ENCODE data around the gene AP2A2.
A peak's percentile ranks its signal among the peaks of the same experiment; 100 is the strongest.

Gene AP2A2

DNA sequence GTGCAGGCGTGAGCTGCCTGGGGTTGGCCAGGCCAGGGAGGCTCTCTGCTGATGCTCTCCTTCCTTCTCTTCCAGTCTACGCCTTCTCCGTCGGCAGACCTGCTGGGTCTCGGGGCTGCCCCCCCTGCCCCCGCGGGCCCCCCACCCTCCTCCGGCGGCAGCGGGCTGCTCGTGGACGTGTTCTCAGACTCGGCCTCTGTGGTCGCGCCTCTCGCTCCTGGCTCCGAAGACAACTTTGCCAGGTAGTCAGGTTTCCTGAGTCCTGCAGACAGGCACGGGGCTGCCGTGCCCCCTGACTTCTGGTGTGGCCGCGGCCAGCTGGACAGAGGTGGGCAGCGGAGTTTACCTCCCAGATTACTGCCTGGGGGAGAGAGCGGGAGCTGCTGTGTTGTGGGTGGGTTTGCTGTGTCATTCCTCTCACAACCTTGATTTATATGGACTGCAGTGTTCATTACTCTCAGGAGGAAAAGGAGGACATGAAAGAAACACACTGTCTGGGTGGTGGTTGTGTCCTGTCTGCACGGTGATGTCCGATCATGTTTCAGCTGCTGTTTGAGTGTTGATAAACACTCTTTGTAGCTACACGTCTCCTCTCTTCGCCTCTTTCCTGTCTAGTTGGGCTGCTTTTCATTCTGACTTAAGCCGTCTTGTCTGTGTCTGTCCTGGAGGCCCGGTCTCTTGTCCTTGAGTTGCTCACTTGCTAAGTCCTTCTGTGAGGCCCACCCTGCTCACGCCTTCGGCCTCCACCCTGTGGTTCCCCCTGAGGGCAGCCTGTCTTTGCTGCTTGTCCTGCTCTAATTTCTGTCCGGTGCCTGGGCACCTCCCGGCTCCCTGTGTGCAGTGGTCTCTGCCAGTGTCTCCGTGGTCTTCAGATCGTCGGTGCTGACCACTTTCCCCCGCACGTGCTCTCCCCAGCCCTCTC, 74.9 kb downstream of the AP2A2 start:
- Histone ChIP-seq H3K36me3 (peaks cover 60% of the 10 kb centered on the region), H3K4me3 (ENCODE audit: low read depth, low read length) (no peak overlapping the region), H3K27ac (no peak overlapping the region), H3K27me3 (ENCODE audit: insufficient read depth, low read depth, severe bottlenecking) (no peaks in the 10 kb centered on the region), H3K9me3 (ENCODE audit: severe bottlenecking) (no peaks in the 10 kb centered on the region)
- no peak for TF ChIP-seq CTCF (IDR thresholded peaks at IDR 0.05; ENCODE audit: low read depth, low read length)
- no peak for DNase-seq

- H3K27me3 ChIP-seq (ENCODE audit: insufficient read depth, low read depth, severe bottlenecking) = no peaks in the 10 kb centered on the region
- H3K27ac ChIP-seq = no peak overlapping the region
- H3K9me3 ChIP-seq (ENCODE audit: severe bottlenecking) = no peaks in the 10 kb centered on the region
- peaks cover 62% of the 10 kb centered on the region for H3K36me3 ChIP-seq
- H3K4me3 ChIP-seq (ENCODE audit: low read depth, low read length) = no peak overlapping the region
- no peak for DNase-seq
- TF ChIP-seq CTCF (IDR thresholded peaks at IDR 0.05; ENCODE audit: low read depth, low read length) = no peak
Observed at GRCh38 chr11:1001617-1002405, 76.1 kb downstream of the AP2A2 start.

DNA sequence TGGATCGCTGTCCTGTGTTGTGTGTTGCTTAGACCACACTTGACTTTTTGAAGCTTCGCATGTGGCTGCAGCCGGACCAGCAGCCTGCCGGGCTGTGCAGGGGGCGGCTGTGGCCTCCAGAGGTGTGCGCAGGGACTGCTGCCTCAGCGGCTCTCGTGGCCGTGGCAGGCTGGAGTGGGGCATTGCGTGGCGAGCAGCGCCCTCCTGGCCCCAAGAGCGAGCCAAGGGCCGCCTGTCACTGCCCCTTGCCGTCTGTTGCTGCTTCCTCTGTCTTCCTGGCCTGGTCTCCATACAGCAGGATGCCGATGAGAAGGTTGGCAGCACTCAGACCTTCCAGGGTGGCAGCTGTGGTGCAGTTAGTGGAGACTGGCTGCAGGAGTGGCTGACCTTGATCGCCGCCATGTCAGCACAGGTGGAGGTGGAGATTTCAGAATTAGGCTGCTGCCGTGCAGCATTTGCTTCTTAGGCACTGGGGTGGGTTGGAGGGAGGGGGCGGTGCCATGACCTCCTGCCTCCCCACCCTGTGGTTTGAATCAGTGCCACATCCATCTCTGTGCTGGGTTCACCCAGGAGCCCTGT, 76.8 kb downstream of the AP2A2 start:
- TF ChIP-seq CTCF (IDR thresholded peaks at IDR 0.05; ENCODE audit: low read depth, low read length) = no peak
- no peaks in the 10 kb centered on the region for H3K9me3 ChIP-seq (ENCODE audit: severe bottlenecking)
- no peak for DNase-seq
- H3K27ac ChIP-seq = no peak overlapping the region
- no peak overlapping the region for H3K4me3 ChIP-seq (ENCODE audit: low read depth, low read length)
- H3K27me3 ChIP-seq (ENCODE audit: insufficient read depth, low read depth, severe bottlenecking) = no peaks in the 10 kb centered on the region
- H3K36me3 ChIP-seq = peaks cover 62% of the 10 kb centered on the region

- H3K36me3 ChIP-seq = peaks cover 64% of the 10 kb centered on the region
- no peaks in the 10 kb centered on the region for H3K27me3 ChIP-seq (ENCODE audit: insufficient read depth, low read depth, severe bottlenecking)
- no peak overlapping the region for H3K27ac ChIP-seq
- DNase-seq = no peak
- TF ChIP-seq CTCF (IDR thresholded peaks at IDR 0.05; ENCODE audit: low read depth, low read length) = no peak
- H3K9me3 ChIP-seq (ENCODE audit: severe bottlenecking) = no peaks in the 10 kb centered on the region
- H3K4me3 ChIP-seq (ENCODE audit: low read depth, low read length) = no peak overlapping the region
Observed at GRCh38 chr11:1003159-1003558, 77.5 kb downstream of the AP2A2 start.

DNA sequence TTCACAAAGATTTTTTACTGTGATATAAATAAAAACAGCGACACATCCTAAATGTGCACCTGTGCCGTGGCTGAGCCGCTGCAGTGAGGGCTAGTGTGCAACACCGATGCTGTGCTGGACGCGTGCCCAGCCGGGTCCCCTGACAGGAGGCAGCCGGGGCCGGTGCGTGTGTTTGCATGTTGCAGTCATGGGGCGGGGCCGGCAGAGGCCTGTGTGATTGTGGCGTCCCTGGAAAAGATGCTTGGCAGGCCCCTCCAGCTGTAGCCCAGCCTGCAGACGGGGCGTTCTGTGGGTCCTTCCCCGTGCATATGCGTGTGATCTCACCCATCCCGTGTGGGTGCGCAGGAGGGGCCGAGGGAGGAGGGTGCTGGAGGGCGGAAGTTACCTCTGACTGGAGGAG, 80.3 kb downstream of the AP2A2 start:
- Histone ChIP-seq H3K9me3 (ENCODE audit: severe bottlenecking) (no peaks in the 10 kb centered on the region), H3K36me3 (peaks cover 65% of the 10 kb centered on the region), H3K4me3 (ENCODE audit: low read depth, low read length) (no peak overlapping the region), H3K27me3 (ENCODE audit: insufficient read depth, low read depth, severe bottlenecking) (no peaks in the 10 kb centered on the region), H3K27ac (0 out of 2 replicates have a peak overlapping the region, but pooled peaks have one; percentile 32)
- DNase-seq = no peak
- TF ChIP-seq CTCF (IDR thresholded peaks at IDR 0.05; ENCODE audit: low read depth, low read length) = no peak

Data from WERI-Rb-1 (cell line).